Measurements from ENCODE around the gene TVP23A.

Gene TVP23A

GRCh38 chr16:10760858-10761257 lies 57.7 kb downstream of the TVP23A start:
- TF ChIP-seq USF1 (IDR thresholded peaks at IDR 0.05) (no peak), ZBTB7A (IDR thresholded peaks at IDR 0.05; ENCODE audit: low read depth) (no peak), REST (IDR thresholded peaks at IDR 0.05; ENCODE audit: low read depth) (no peak), FOXM1 (IDR thresholded peaks at IDR 0.05; ENCODE audit: borderline replicate concordance, low read depth) (no peak), RAD21 (IDR thresholded peaks at IDR 0.05; ENCODE audit: low read depth) (no peak), EP300 (IDR thresholded peaks at IDR 0.05; ENCODE audit: borderline replicate concordance) (no peak), CEBPB (IDR thresholded peaks at IDR 0.05) (no peak), EGR1 (IDR thresholded peaks at IDR 0.05) (no peak), TAF1 (IDR thresholded peaks at IDR 0.05; ENCODE audit: low read depth) (no peak), NFIC (IDR thresholded peaks at IDR 0.05) (no peak)

- TF ChIP-seq REST (IDR thresholded peaks at IDR 0.05; ENCODE audit: low read depth) (no peak), ZBTB7A (IDR thresholded peaks at IDR 0.05; ENCODE audit: low read depth) (no peak)
These were observed 62.0 kb downstream of the TVP23A start for GRCh38 chr16:10756574-10756973.

GRCh38 chr16:10754941-10755340 lies 63.7 kb downstream of the TVP23A start:
- no peak for TF ChIP-seq USF1 (IDR thresholded peaks at IDR 0.05)
- TF ChIP-seq ZBTB7A (IDR thresholded peaks at IDR 0.05; ENCODE audit: low read depth): no peak
- TF ChIP-seq NFIC (IDR thresholded peaks at IDR 0.05): no peak
- no peak for TF ChIP-seq RAD21 (IDR thresholded peaks at IDR 0.05; ENCODE audit: low read depth)
- TF ChIP-seq YY1 (IDR thresholded peaks at IDR 0.05; ENCODE audit: low read depth): no peak
- TF ChIP-seq TEAD4 (IDR thresholded peaks at IDR 0.05): no peak
- no peak for TF ChIP-seq TCF12 (IDR thresholded peaks at IDR 0.05; ENCODE audit: low read depth)
- TF ChIP-seq TAF1 (IDR thresholded peaks at IDR 0.05; ENCODE audit: low read depth): no peak
- no peak for TF ChIP-seq EGR1 (IDR thresholded peaks at IDR 0.05)
- TF ChIP-seq MAX (IDR thresholded peaks at IDR 0.05): no peak
- no peak for TF ChIP-seq REST (IDR thresholded peaks at IDR 0.05; ENCODE audit: low read depth)
- TF ChIP-seq FOXM1 (IDR thresholded peaks at IDR 0.05; ENCODE audit: borderline replicate concordance, low read depth): no peak
- no peak for TF ChIP-seq CEBPB (IDR thresholded peaks at IDR 0.05)
- no peak for TF ChIP-seq EP300 (IDR thresholded peaks at IDR 0.05; ENCODE audit: borderline replicate concordance)

GRCh38 chr16:10753670-10754069 lies 64.9 kb downstream of the TVP23A start:
- TF ChIP-seq USF1 (IDR thresholded peaks at IDR 0.05): no peak
- TF ChIP-seq ZBTB7A (IDR thresholded peaks at IDR 0.05; ENCODE audit: low read depth): no peak
- no peak for TF ChIP-seq RAD21 (IDR thresholded peaks at IDR 0.05; ENCODE audit: low read depth)
- no peak for TF ChIP-seq MAX (IDR thresholded peaks at IDR 0.05)
- TF ChIP-seq TEAD4 (IDR thresholded peaks at IDR 0.05): no peak
- TF ChIP-seq CREB1 (IDR thresholded peaks at IDR 0.05; ENCODE audit: low read depth): no peak
- TF ChIP-seq NFIC (IDR thresholded peaks at IDR 0.05): no peak
- TF ChIP-seq EP300 (IDR thresholded peaks at IDR 0.05; ENCODE audit: borderline replicate concordance): no peak
- TF ChIP-seq CEBPB (IDR thresholded peaks at IDR 0.05): no peak
- no peak for TF ChIP-seq REST (IDR thresholded peaks at IDR 0.05; ENCODE audit: low read depth)
- no peak for TF ChIP-seq FOXM1 (IDR thresholded peaks at IDR 0.05; ENCODE audit: borderline replicate concordance, low read depth)
- no peak for TF ChIP-seq YY1 (IDR thresholded peaks at IDR 0.05; ENCODE audit: low read depth)
- no peak for TF ChIP-seq TAF1 (IDR thresholded peaks at IDR 0.05; ENCODE audit: low read depth)
- no peak for TF ChIP-seq TCF12 (IDR thresholded peaks at IDR 0.05; ENCODE audit: low read depth)
- no peak for TF ChIP-seq EGR1 (IDR thresholded peaks at IDR 0.05)
